GM12878 (cell line): ENCODE data around the gene FPGS. TPM values are rescaled to one million over a fixed set of nuclear protein-coding genes. Genes with fewer than 3 reads are reported as not detected.

Source experiments
- BCL11A ChIP-seq: IDR thresholded peaks from 2 replicates; pipeline ENCODE4 v1.6.1; 2011; ENCODE audit warnings: low read depth, low read length
- BCL3 ChIP-seq: IDR thresholded peaks from 2 replicates; pipeline ENCODE4 v1.6.1; 2011; ENCODE audit warnings: borderline replicate concordance, low read depth, mild to moderate bottlenecking, moderate library complexity, low read length; ENCODE audit not compliant: insufficient read depth, poor library complexity, severe bottlenecking
- CREB1 ChIP-seq: IDR thresholded peaks from 2 replicates; pipeline ENCODE4 v1.6.1; 2012; ENCODE audit warnings: low read depth, mild to moderate bottlenecking, inconsistent platforms
- FOS ChIP-seq: IDR thresholded peaks from 3 replicates; pipeline ENCODE4 v1.6.1; 2011; ENCODE audit warnings: borderline replicate concordance; ENCODE audit not compliant: insufficient read length; ENCODE audit errors: extremely low read depth
- GABPA ChIP-seq: IDR thresholded peaks from 2 replicates; pipeline ENCODE4 v1.6.1; 2014; ENCODE audit warnings: antibody characterized with exemption, low read depth, mild to moderate bottlenecking, inconsistent platforms
- HDAC6 ChIP-seq: fragments of 200-600 bp; sonication (generic); IDR thresholded peaks from one replicate; pipeline ENCODE4 v1.8.0; 2017; ENCODE audit warnings: antibody characterized with exemption; ENCODE audit not compliant: unreplicated experiment
- IKZF2 ChIP-seq, 2 experiments: fragments of 450-650 bp; IDR thresholded peaks; 2 replicates each; pipeline ENCODE4 v1.6.1; 2017; ENCODE audit warnings: mild to moderate bottlenecking in 2 of 2, moderate library complexity in 2 of 2
- PAX8 ChIP-seq: fragments of 450-650 bp; IDR thresholded peaks from 2 replicates; pipeline ENCODE4 v1.6.1; 2017; ENCODE audit warnings: mild to moderate bottlenecking, moderate library complexity
- POLR2A ChIP-seq: IDR thresholded peaks from 2 replicates; pipeline ENCODE4 v1.6.1; 2011; ENCODE audit warnings: low read depth, mild to moderate bottlenecking, low read length
- SKIL ChIP-seq: fragments of 450-650 bp; IDR thresholded peaks from 2 replicates; pipeline ENCODE4 v1.6.1; 2017; ENCODE audit warnings: mild to moderate bottlenecking, low read depth, inconsistent platforms; ENCODE audit not compliant: poor library complexity, severe bottlenecking
- SMC3 ChIP-seq: IDR thresholded peaks from 2 replicates; pipeline ENCODE4 v1.6.1; 2011; ENCODE audit warnings: low read length, improper control_type of control experiment, borderline replicate concordance
- SRF ChIP-seq, 2 experiments: IDR thresholded peaks; 2 replicates each; pipeline ENCODE4 v1.6.1; 2011; ENCODE audit warnings: low read depth in 2 of 2, low read length in 2 of 2, mild to moderate bottlenecking in 1 of 2, moderate library complexity in 1 of 2
- TBL1XR1 ChIP-seq: IDR thresholded peaks from 2 replicates; pipeline ENCODE4 v1.6.1; 2012; ENCODE audit warnings: low read depth, low read length, improper control_type of control experiment
- ZBTB4 ChIP-seq: fragments of 450-650 bp; formaldehyde crosslinking; IDR thresholded peaks from 2 replicates; pipeline ENCODE4 v1.4.0; 2022; ENCODE audit warnings: mild to moderate bottlenecking, moderate library complexity
- polyA plus RNA-seq, 11 experiments: library from polyadenylated mRNA; depleted of rRNA in 4 of 11; unstranded in 6 of 11; stranded (reverse) in 5 of 11; fragments of >200 nt; fragmentation: Nextera tagmentation in 4 of 11; fragmentation: Illumina TruSeq in 1 of 11; extraction: Ambion mirVana in 4 of 11; extraction: Trizol in 1 of 11; gene quantifications; 1 replicate in 1 of 11; 2 replicates in 10 of 11; pipeline versions ENCODE4 v1.2.1 to v1.2.3, GENCODE V29; 2011 to 2016; ENCODE audit warnings: inconsistent platforms in 2 of 11, missing spikeins in 2 of 11, low read depth in 1 of 11
- total RNA-seq, 4 experiments: library from RNA; depleted of rRNA in 3 of 4; stranded (reverse); fragments of >200 nt in 3 of 4; fragmentation: Illumina TruSeq in 1 of 4; extraction: Trizol in 1 of 4; gene quantifications; 2 replicates each; pipeline versions ENCODE4 v1.2.1 to v1.2.3, GENCODE V29; 2013 to 2021
- TF ChIP-seq, protein P1 (sequence below): fragments of 450-650 bp; IDR thresholded peaks from 2 replicates; pipeline ENCODE4 v1.6.1; 2017; ENCODE audit warnings: borderline replicate concordance
- TF ChIP-seq, protein P2 (sequence below): fragments of 150-350 bp; IDR thresholded peaks from 2 replicates; pipeline ENCODE4 v1.6.1; 2014; ENCODE audit warnings: mild to moderate bottlenecking, low read depth, low read length

FPGS gene
- total and polyA plus RNA-seq, 10 of the 15 experiments (the other 5 are each of a cell fraction or from before 2014, with no cell fraction given): 1.2 to 127 (median 80.4) TPM

DNA sequence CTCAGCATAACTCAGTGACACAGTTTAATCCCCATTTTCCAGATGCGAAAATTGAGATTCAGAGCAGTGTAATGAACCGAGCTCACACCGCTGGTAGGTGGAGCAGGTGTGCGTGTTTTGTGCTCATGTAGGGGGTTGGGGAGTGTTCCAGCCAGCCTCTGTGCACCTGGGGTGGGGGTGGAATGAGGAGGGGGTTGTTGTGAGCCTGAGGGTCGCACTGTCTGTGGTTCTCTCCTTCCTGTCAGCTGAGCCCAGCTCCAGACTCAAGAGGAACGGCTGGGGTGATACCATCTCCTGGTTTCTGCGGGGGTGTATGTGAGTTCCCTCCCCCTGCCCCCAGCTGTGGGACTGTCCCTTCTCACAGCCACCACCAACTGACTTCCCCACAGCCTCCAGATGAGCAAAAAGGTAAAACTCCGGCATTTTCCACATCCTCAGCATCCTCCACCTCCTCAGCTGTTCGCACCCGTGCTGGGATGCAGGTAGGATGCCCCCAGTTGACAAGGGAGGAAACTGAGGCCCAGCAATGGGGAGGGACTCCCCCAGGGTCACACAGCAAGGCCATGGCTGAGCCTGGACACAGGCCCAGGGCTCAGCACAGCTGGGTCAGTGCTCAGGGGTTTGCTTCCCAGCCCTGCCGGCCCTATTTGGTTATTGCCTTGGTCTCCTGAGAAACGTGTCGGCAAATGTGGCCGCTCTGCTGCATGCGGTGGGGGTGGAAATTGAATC lies 26.3 kb upstream of the FPGS start (continued):
- peak; percentile 58 for TF ChIP-seq BCL3
- TF ChIP-seq CREB1: no peak
- TF ChIP-seq, protein P1, sequence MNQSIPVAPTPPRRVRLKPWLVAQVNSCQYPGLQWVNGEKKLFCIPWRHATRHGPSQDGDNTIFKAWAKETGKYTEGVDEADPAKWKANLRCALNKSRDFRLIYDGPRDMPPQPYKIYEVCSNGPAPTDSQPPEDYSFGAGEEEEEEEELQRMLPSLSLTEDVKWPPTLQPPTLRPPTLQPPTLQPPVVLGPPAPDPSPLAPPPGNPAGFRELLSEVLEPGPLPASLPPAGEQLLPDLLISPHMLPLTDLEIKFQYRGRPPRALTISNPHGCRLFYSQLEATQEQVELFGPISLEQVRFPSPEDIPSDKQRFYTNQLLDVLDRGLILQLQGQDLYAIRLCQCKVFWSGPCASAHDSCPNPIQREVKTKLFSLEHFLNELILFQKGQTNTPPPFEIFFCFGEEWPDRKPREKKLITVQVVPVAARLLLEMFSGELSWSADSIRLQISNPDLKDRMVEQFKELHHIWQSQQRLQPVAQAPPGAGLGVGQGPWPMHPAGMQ: no peak
- no peak for TF ChIP-seq HDAC6
- TF ChIP-seq IKZF2 (IDR thresholded peaks at IDR 0.05): peak; percentile 26; a peak in 2 of 4 replicates
- peak; percentile 54 for TF ChIP-seq POLR2A
- no peak for TF ChIP-seq ZBTB4
- TF ChIP-seq FOS: no peak
- TF ChIP-seq SRF (IDR thresholded peaks at IDR 0.05; ENCODE audit: low read depth in 2 of 2, low read length in 2 of 2): no peak
- no peak for TF ChIP-seq SMC3
- TF ChIP-seq, protein P2, sequence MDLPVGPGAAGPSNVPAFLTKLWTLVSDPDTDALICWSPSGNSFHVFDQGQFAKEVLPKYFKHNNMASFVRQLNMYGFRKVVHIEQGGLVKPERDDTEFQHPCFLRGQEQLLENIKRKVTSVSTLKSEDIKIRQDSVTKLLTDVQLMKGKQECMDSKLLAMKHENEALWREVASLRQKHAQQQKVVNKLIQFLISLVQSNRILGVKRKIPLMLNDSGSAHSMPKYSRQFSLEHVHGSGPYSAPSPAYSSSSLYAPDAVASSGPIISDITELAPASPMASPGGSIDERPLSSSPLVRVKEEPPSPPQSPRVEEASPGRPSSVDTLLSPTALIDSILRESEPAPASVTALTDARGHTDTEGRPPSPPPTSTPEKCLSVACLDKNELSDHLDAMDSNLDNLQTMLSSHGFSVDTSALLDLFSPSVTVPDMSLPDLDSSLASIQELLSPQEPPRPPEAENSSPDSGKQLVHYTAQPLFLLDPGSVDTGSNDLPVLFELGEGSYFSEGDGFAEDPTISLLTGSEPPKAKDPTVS: no peak
- TF ChIP-seq BCL11A: 0 out of 2 replicates have a peak, but pooled peaks have one; percentile 33
- no peak for TF ChIP-seq PAX8
- TF ChIP-seq TBL1XR1: peak; percentile 49; the same call in 1 of the 2 replicates
- no peak for TF ChIP-seq GABPA
- TF ChIP-seq SKIL: peak; percentile 28
